ENCODE data around the gene RWDD1.

The RWDD1 gene

DNA sequence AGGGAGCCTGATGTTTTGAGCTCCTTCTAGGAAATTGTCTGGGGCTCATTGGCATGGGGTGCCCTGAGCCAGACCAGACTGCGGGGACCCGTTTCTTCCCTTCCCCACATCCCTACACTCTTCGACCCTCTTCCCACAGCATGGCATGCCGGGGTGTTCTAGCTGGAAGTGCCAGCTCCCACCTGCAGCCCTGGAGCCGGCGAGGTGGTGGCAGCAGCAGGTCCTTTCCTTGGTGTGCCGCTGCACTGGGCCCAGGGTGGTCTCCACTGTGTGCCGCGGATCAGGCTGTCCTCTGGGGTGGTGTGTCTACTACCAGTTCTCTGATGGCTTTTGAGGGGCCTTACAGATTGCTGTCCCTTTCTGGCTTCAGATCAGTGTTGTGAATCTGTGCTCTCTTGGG is 7.5 kb upstream of the RWDD1 start:
- H3K4me1 ChIP-seq (ENCODE audit: low read length) = peaks cover 2% of the 10 kb centered on the region
- H2AFZ ChIP-seq (ENCODE audit: low read depth, low read length) = no peak overlapping the region
- no peak overlapping the region for H3K4me3 ChIP-seq (ENCODE audit: low read length)
- no peaks in the 10 kb centered on the region; the same call in 1 of the 2 replicates for H3K27me3 ChIP-seq (ENCODE audit: low read depth, low read length)
- H3K9ac ChIP-seq (ENCODE audit: low read length) = no peak overlapping the region
- no peaks in the 10 kb centered on the region for H3K9me3 ChIP-seq (ENCODE audit: insufficient read depth, low read length)
- H3K27ac ChIP-seq (ENCODE audit: low read length) = no peak overlapping the region
- no peak for TF ChIP-seq EZH2phosphoT487 (IDR thresholded peaks at IDR 0.05; ENCODE audit: low read depth)
- TF ChIP-seq, protein P1, sequence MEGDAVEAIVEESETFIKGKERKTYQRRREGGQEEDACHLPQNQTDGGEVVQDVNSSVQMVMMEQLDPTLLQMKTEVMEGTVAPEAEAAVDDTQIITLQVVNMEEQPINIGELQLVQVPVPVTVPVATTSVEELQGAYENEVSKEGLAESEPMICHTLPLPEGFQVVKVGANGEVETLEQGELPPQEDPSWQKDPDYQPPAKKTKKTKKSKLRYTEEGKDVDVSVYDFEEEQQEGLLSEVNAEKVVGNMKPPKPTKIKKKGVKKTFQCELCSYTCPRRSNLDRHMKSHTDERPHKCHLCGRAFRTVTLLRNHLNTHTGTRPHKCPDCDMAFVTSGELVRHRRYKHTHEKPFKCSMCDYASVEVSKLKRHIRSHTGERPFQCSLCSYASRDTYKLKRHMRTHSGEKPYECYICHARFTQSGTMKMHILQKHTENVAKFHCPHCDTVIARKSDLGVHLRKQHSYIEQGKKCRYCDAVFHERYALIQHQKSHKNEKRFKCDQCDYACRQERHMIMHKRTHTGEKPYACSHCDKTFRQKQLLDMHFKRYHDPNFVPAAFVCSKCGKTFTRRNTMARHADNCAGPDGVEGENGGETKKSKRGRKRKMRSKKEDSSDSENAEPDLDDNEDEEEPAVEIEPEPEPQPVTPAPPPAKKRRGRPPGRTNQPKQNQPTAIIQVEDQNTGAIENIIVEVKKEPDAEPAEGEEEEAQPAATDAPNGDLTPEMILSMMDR (IDR thresholded peaks at IDR 0.05; ENCODE audit: low read depth, low read length) = no peak
- H3K79me2 ChIP-seq (ENCODE audit: low read length) = no peaks in the 10 kb centered on the region
- no peaks in the 10 kb centered on the region for H4K20me1 ChIP-seq (ENCODE audit: insufficient read depth, low read length)
- H3K4me2 ChIP-seq (ENCODE audit: low read length) = no peak overlapping the region
- no peaks in the 10 kb centered on the region for H3K36me3 ChIP-seq (replicated peaks; ENCODE audit: low read depth, low read length)

DNA sequence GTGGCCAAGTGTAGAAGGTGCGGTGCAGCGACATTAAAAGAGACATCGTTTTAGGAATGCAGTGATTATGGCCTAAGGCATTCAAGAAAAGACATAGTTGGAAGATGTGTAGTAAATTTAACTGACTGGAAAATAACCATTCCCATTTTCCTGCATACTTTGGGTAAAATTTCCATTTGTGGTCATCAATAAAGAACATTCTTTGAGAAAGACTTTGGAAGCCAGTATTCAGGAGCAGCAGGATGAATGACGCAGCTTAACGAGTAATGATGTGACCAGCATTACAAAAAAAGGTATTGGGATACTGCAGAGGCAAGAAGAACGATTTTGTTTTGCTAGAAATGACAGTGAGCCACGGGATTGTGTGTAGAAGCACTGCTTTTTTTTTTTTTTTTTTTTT is 7.0 kb upstream of the RWDD1 start:
- TF ChIP-seq, protein P1 (IDR thresholded peaks at IDR 0.05; ENCODE audit: low read depth, low read length) = no peak
- TF ChIP-seq EZH2phosphoT487 (IDR thresholded peaks at IDR 0.05; ENCODE audit: low read depth) = no peak
- H4K20me1 ChIP-seq (ENCODE audit: insufficient read depth, low read length) = no peaks in the 10 kb centered on the region
- no peaks in the 10 kb centered on the region for H3K36me3 ChIP-seq (replicated peaks; ENCODE audit: low read depth, low read length)
- H3K27ac ChIP-seq (ENCODE audit: low read length) = no peak overlapping the region
- H2AFZ ChIP-seq (ENCODE audit: low read depth, low read length) = no peak overlapping the region
- no peaks in the 10 kb centered on the region for H3K27me3 ChIP-seq (ENCODE audit: low read depth, low read length)
- H3K4me2 ChIP-seq (ENCODE audit: low read length) = no peak overlapping the region
- H3K79me2 ChIP-seq (ENCODE audit: low read length) = no peaks in the 10 kb centered on the region
- no peaks in the 10 kb centered on the region for H3K9me3 ChIP-seq (ENCODE audit: insufficient read depth, low read length)
- H3K9ac ChIP-seq (ENCODE audit: low read length) = no peak overlapping the region
- no peak overlapping the region for H3K4me3 ChIP-seq (ENCODE audit: low read length)
- H3K4me1 ChIP-seq (ENCODE audit: low read length) = peaks cover 7% of the 10 kb centered on the region

DNA sequence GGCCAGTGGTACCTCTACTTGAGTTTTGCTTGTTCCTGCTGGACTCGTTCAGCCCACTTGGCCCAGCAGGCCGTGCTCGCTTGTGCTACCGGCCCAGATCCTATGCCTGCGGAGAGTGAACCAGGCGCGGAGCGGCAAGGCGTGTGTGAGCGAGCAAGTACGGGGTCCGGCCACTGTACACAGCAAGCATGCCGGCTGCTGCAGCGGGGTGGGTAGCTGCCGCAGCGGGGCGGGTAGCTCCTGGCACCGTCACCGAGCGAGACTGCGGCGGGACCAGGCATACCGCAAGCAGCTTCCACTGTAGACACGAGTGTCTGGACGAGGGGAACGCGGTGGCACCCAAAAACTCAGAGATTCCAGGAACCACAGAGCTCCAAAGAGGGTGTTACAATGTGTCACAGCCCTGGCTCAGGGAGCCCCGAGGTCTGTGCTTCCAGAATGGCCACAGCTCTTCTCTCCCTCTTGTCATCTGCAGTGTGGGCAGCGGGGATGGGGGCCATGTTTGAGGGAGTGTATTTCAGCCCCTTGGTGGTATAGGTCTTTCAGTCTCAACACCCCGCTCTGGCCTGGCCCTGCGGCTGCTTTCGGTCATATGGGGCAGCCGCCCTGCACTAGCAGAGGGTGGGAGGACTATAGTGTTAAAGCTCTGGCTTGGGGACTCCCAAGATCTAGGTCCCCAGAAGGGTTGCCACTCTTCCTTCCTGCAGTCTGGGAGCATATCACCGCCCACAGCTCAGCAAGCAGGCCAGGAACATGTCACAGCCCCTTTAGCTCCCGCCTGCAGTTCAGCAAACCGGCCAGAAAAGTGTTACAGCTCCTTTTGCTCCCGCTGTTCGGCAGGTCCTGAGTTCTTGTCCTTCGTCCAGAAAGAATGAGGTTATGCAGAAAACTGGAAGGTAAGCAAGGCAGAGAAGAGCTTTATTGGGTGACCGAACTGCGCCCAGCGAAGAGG is 6.1 kb upstream of the RWDD1 start:
- Histone ChIP-seq H3K9ac (ENCODE audit: low read length) (no peak overlapping the region), H3K27me3 (ENCODE audit: low read depth, low read length) (no peaks in the 10 kb centered on the region), H4K20me1 (ENCODE audit: insufficient read depth, low read length) (no peaks in the 10 kb centered on the region), H3K4me1 (ENCODE audit: low read length) (peaks cover 15% of the 10 kb centered on the region), H2AFZ (ENCODE audit: low read depth, low read length) (no peak overlapping the region), H3K4me3 (ENCODE audit: low read length) (no peak overlapping the region), H3K79me2 (ENCODE audit: low read length) (peaks cover 3% of the 10 kb centered on the region), H3K4me2 (ENCODE audit: low read length) (no peak overlapping the region), H3K9me3 (ENCODE audit: insufficient read depth, low read length) (no peaks in the 10 kb centered on the region), H3K27ac (ENCODE audit: low read length) (no peak overlapping the region), H3K36me3 (replicated peaks; ENCODE audit: low read depth, low read length) (no peaks in the 10 kb centered on the region)
- TF ChIP-seq, protein P1 (IDR thresholded peaks at IDR 0.05; ENCODE audit: low read depth, low read length) = no peak
- TF ChIP-seq EZH2phosphoT487 (IDR thresholded peaks at IDR 0.05; ENCODE audit: low read depth) = no peak

DNA sequence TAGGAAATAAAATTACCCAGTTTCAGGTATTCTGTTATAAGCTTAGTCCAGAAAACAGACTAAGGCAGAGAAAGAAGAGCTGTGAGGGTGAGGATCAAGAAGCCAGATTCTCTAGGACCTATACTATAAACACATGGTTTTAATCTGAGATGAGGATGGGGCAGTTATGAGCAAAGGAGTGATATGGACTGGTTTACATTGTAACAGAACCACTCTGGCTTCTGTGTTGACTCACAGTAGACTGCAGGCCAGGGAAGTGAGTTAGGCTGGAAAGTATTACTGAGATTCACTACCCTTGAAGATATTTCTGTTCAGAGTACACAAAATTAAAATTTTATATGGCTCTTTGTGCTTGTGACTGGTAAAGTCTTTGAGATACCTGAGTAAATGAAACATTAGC is 3.2 kb upstream of the RWDD1 start:
- no peak overlapping the region for H3K27ac ChIP-seq (ENCODE audit: low read length)
- H3K27me3 ChIP-seq (ENCODE audit: low read depth, low read length) = no peaks in the 10 kb centered on the region
- H2AFZ ChIP-seq (ENCODE audit: low read depth, low read length) = no peak overlapping the region
- TF ChIP-seq EZH2phosphoT487 (IDR thresholded peaks at IDR 0.05; ENCODE audit: low read depth) = no peak
- peaks cover 28% of the 10 kb centered on the region for H3K79me2 ChIP-seq (ENCODE audit: low read length)
- no peak overlapping the region for H3K4me3 ChIP-seq (ENCODE audit: low read length)
- no peaks in the 10 kb centered on the region for H4K20me1 ChIP-seq (ENCODE audit: insufficient read depth, low read length)
- H3K4me2 ChIP-seq (ENCODE audit: low read length) = no peak overlapping the region
- no peak overlapping the region for H3K9ac ChIP-seq (ENCODE audit: low read length)
- peaks cover 22% of the 10 kb centered on the region for H3K4me1 ChIP-seq (ENCODE audit: low read length)
- no peaks in the 10 kb centered on the region for H3K36me3 ChIP-seq (replicated peaks; ENCODE audit: low read depth, low read length)
- no peaks in the 10 kb centered on the region for H3K9me3 ChIP-seq (ENCODE audit: insufficient read depth, low read length)
